ENCODE results near the gene PRPF38B.

DNA sequence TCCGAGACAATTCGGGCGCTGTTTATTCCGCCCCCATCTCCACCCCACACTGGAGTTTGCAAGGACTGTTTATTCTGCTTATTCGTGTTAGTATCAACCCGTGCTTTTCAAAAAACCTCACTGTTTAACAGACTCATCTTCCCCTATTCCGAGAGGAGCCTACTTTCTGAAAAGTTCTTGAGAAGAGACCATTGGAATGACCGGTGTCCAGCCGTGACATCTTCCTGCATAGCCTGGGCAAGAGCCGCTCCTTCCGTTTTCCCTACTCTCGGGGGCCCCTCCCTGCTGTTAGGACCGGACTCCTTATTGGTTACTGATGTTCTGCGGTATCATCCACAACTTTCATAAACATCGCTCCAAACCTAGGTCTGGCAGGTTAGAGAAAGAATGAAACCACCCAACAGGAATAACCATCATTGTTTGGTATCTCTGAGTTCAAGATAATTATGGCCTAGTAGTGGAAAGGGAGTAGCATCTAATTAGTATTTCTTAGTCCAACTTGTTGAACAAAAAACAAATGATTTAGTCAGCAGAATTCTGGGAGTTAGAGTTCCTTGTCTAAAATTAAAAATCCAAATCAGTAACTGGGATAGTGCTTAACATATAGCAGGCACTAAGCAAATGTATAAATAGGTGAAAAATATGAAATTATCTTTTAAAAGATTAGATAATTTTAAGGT is 55.2 kb downstream of the PRPF38B start:
- TF ChIP-seq EP300 (IDR thresholded peaks at IDR 0.05; ENCODE audit: borderline replicate concordance) (no peak), RAD21 (IDR thresholded peaks at IDR 0.05; ENCODE audit: low read depth) (no peak), FOXM1 (IDR thresholded peaks at IDR 0.05; ENCODE audit: borderline replicate concordance, low read depth) (no peak), TAF1 (IDR thresholded peaks at IDR 0.05; ENCODE audit: low read depth) (no peak)
- TF ChIP-seq, protein P1, sequence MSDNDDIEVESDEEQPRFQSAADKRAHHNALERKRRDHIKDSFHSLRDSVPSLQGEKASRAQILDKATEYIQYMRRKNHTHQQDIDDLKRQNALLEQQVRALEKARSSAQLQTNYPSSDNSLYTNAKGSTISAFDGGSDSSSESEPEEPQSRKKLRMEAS (IDR thresholded peaks at IDR 0.05), result no peak

Measured in Ishikawa (cell line).